A549 (cell line): ENCODE measurements around the gene PGLYRP3.

Source experiments
- CEBPB ChIP-seq, 2 experiments: fragments of >200 bp in 1 of 2; sonication (Bioruptor Twin) in 1 of 2; formaldehyde crosslinking in 1 of 2; IDR thresholded peaks; 2 replicates each; pipeline ENCODE4 v1.6.1; 2012 to 2016
- CTCF ChIP-seq: fragments of >200 bp; sonication (Bioruptor Twin); formaldehyde crosslinking; IDR thresholded peaks from 3 replicates; pipeline ENCODE4 v1.5.1; 2016
- HEYL ChIP-seq: fragments of 250-450 bp; sonication (Bioruptor Pico); IDR thresholded peaks from 2 replicates; pipeline ENCODE4 v1.8.0; 2021; ENCODE audit warnings: mild to moderate bottlenecking, moderate library complexity
- KDM1A ChIP-seq: fragments of 200-600 bp; sonication (generic); IDR thresholded peaks from 2 replicates; pipeline ENCODE4 v1.6.1; 2016; ENCODE audit warnings: low read depth, mild to moderate bottlenecking
- MAX ChIP-seq: IDR thresholded peaks from 2 replicates; pipeline ENCODE4 v1.6.1; 2012
- POLR2A ChIP-seq: IDR thresholded peaks from 2 replicates; pipeline ENCODE4 v1.6.1; 2012; ENCODE audit warnings: mild to moderate bottlenecking, low read length
- SREBF2 ChIP-seq: fragments of 450-650 bp; IDR thresholded peaks from 2 replicates; pipeline ENCODE4 v1.6.1; 2014; ENCODE audit warnings: mild to moderate bottlenecking, moderate library complexity
- ZSCAN20 ChIP-seq: fragments of 250-450 bp; sonication (Bioruptor Pico); IDR thresholded peaks from 2 replicates; pipeline ENCODE4 v1.8.0; 2022; ENCODE audit warnings: mild to moderate bottlenecking, moderate library complexity

DNA sequence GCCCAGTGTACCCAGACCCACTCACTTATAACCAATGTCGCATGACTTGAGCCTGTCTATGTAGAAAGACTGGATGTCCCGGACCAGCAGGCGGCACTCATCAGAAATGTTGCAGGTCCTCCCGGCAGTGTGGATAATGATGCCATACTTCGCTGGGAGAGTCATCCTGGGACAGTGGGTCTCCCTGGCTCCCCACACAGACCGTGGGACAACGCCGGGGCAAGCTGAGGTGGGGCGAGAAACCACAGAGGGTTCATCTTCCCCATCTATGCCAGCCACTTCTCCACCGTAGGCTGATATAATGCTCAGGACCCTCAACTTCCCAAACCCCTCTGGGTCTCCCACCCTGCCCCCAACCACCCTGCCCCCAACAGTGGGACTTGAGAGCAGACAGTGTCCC is 27.6 kb upstream of the PGLYRP3 start:
- TF ChIP-seq SREBF2 (no peak), CTCF (no peak), KDM1A (no peak), POLR2A (no peak), CEBPB (IDR thresholded peaks at IDR 0.05) (no peak), ZSCAN20 (CRISPR knock-in tag) (no peak), HEYL (CRISPR knock-in tag) (no peak), MAX (no peak)
